Muscle of back (tissue), 13 donors: ENCODE results near the gene RBM23. TPM values are rescaled to one million over a fixed set of nuclear protein-coding genes. Genes with fewer than 3 reads are reported as not detected.
"Not testable (repeated sequence)": the region's sequence is repeated elsewhere in the genome, so short reads cannot be mapped to it uniquely, and the experiment has no call there.

ENCODE experiments used
- DNase-seq, 3 donors: peaks; one replicate each; pipeline versions ENCODE4 v3.0.0 to v3.0.0-alpha.2; 2013
- long read RNA-seq, 9 donors: transcript quantifications; one replicate each; lab custom pipeline, GENCODE V29; 2026
- polyA plus RNA-seq, 10 donors: library from polyadenylated mRNA; unstranded; fragments of 120-200 nt; gene quantifications; one replicate each; pipeline ENCODE4 v1.2.1, GENCODE V29; 2013; ENCODE audit not compliant: insufficient read length in 10 of 10

RBM23 gene
- 10 to 100 TPM; 49.2 to 64.7 (median 54.2) TPM for polyA plus RNA-seq
- long read RNA-seq, donor 1, partial matches to known transcripts: 0 of 5 reads
- long read RNA-seq, donor 1, other reads (novel, unspliced or antisense): 0 of 5 reads
- long read RNA-seq, donor 2, full-length matches to known transcripts: 13 of 18 reads
- long read RNA-seq, donor 2, partial matches to known transcripts: 5 of 18 reads
- long read RNA-seq, donor 2, other reads (novel, unspliced or antisense): 0 of 18 reads
- long read RNA-seq, donor 3: 0 reads
- long read RNA-seq, donor 4, full-length matches to known transcripts: 6 of 11 reads
- long read RNA-seq, donor 4, partial matches to known transcripts: 5 of 11 reads
- long read RNA-seq, donor 4, other reads (novel, unspliced or antisense): 0 of 11 reads
- long read RNA-seq, donor 5, transcript RBM23-204 (13 exons, 2,430 nt): major isoform, 7 of 19 reads
- long read RNA-seq, donor 5, partial matches to known transcripts: 8 of 19 reads
- long read RNA-seq, donor 5, other reads (novel, unspliced or antisense): 0 of 19 reads
- long read RNA-seq, donor 6, full-length matches to known transcripts: 11 of 11 reads
- long read RNA-seq, donor 6, partial matches to known transcripts: 0 of 11 reads
- long read RNA-seq, donor 6, other reads (novel, unspliced or antisense): 0 of 11 reads
- long read RNA-seq, donor 7, full-length matches to known transcripts: 8 of 14 reads
- long read RNA-seq, donor 7, partial matches to known transcripts: 6 of 14 reads
- long read RNA-seq, donor 7, other reads (novel, unspliced or antisense): 0 of 14 reads
- long read RNA-seq, donor 8, partial matches to known transcripts: 7 of 11 reads
- long read RNA-seq, donor 8, other reads (novel, unspliced or antisense): 0 of 11 reads
- long read RNA-seq, donor 9, partial matches to known transcripts: 0 of 1 reads
- long read RNA-seq, donor 9, other reads (novel, unspliced or antisense): 0 of 1 reads

- peak; percentile 100 for DNase-seq
Observed at GRCh38 chr14:22918804-22919600, at the start of gene RBM23. Gene RBM23 (minus strand): TSS chr14:22919149.

DNA sequence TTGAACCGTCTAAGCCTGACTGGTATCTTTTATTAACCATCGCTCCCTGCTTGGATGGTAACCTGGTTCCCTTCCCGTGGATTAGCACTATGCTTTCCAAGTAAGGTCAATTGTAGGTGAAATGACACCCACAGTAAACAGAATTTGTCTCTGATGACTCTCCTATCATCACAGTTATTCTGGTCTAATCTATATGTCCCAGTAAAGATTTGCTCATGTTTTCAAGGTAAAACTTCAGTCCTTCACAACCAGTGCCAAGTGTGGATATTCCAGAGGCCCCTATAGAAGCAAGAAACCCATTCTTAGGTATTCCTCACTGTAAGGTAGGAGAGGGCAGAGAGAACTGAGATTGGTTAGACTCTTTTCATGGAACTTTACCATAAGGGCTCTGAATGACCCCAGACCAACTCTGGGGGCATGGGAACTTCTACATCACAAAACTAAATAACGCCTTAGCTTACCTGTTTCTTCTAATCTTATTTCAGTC, 47.9 kb upstream of the RBM23 start:
- DNase-seq: no peak

- DNase-seq: not testable (repeated sequence)
Observed at GRCh38 chr14:22965916-22966782, 47.2 kb upstream of the RBM23 start.

GRCh38 chr14:22962061-22962676, 43.2 kb upstream of the RBM23 start:
- DNase-seq: no peak

GRCh38 chr14:22955702-22956569, 37.0 kb upstream of the RBM23 start:
- peak in 1 of 3 donors; percentile 12 for DNase-seq

- no peak for DNase-seq
Observed at GRCh38 chr14:22952418-22952817, 33.5 kb upstream of the RBM23 start.

- DNase-seq: not testable (repeated sequence)
Observed at GRCh38 chr14:22951795-22952194, 32.8 kb upstream of the RBM23 start.

GRCh38 chr14:22945642-22946041, 26.7 kb upstream of the RBM23 start:
- DNase-seq: no peak

DNA sequence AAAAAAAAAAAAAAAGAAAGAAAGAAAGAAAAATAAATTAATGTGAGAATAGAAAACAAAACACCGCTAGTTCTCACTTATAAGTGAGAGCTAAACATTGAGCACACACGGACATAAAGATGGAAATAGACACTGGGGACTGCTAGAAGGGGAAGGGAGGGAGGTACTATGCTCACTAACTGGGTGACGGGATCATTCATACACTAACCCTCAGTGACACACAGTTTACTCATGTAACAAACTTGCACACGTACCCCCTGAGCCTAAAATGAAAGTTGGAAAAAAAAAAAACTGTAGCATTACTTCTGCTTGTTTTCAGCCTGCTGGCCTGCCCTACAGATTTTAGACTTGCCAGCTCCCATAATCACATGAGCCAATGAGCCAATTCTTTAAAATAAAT, 20.7 kb upstream of the RBM23 start:
- no peak for DNase-seq

GRCh38 chr14:22935156-22935555, 16.2 kb upstream of the RBM23 start:
- no peak for DNase-seq

- DNase-seq: no peak
Observed at GRCh38 chr14:22932146-22932545, 13.2 kb upstream of the RBM23 start.

- DNase-seq: no peak
Observed at GRCh38 chr14:22929961-22930364, 11.0 kb upstream of the RBM23 start.

GRCh38 chr14:22929104-22929960, 10.4 kb upstream of the RBM23 start, which contains the start of gene PRMT5:
Gene PRMT5 (minus strand): TSS chr14:22929376. CDS start chr14:22929361, 15 bp downstream.
- peak; percentile 99 to 100 (median 100) for DNase-seq

DNA sequence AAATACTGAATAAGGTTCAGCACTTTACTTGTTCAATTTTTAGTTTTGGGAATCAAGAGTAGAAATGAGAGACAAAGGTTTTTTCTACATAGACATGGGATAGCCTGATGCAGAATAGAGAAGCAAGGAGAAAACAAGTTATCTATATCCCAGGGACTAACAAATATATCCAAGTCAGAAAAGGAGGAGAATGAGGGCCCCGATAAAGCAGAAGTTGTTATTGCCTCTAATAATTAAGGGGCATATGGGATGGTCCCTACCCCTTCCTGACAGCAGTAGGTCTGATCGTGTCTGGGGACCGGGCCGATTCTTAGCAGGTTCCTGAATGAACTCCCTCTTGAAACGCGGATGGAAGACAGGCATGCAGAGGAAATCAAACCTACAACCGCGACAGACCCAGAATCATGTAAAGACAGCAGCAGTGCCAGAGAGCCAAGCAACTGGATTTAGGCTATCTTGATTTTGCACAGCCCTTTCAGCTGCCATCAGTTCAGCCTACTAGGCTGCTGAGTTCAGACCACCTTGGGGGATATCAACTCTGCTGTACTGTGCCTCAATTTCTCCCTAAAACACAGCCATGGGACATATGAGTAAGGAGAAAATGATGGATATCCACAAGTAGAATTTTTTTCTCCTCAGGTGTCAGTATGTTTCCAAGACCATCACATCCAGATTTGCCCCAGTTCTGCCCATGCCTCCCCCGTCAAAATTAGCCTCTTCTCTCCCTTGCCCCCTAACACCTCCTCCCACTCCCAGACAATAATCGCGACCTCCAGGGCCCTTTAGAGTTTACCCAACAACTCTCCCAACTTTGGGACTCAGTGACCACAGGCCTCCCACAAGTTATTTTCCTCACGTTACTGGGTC, 9.5 kb upstream of the RBM23 start:
- peak in 1 of 3 donors; percentile 30 for DNase-seq

DNA sequence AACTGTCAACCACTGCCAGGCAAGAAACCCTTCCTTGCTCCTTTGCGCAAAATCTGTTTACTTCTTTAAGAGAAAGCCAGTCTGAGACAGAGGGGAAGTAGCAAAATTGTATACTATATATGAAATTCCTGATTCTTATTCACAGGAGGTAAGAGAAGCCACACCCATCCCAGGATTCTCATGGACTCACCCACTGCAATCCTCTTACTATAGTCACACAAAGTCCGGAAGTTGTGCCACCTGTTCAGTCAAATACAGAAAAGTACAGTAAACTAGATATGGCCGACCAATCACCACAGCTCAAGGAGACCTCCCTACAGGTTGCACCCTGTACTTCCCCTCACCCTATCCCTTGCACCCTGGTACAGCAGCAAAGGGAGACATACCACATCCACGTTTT, 7.4 kb upstream of the RBM23 start:
- no peak for DNase-seq

GRCh38 chr14:22925513-22925912, 6.6 kb upstream of the RBM23 start:
- DNase-seq: no peak

DNA sequence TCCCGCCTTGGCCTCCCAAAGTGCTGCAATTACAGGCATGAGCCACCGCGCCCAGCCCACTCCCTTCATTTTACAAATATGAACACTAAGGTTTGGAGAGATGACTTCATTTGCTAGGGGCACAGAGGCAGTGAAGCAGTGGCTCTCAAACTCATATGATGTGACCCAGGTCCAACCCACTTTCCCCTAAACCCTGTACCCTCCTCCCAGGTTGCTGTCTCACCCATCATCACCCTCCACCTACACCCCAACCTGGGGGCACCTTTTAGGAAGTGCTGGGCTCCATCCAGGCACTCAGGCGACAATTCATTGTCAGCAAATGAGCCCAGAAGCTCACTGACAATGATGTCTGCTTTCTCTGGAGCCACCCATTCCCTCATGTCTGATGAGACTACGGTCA, 4.8 kb upstream of the RBM23 start:
- no peak for DNase-seq
